Panc1 (cell line): Measurements from ENCODE around the gene THAP4. TPM values are rescaled to one million over a fixed set of nuclear protein-coding genes. Genes with fewer than 3 reads are reported as not detected.

Experiments
- ATAC-seq: fragments of 200-7000 bp; cut with Tn5 transposase; 2 replicates; pipeline ENCODE4 v1.9.1; 2020; ENCODE audit warnings: mild to moderate bottlenecking, moderate library complexity
- BruUV-seq: library from RNA; stranded (reverse); fragments of 400-500 nt; replicated peaks from 2 replicates; lab custom pipeline; 2021; lab: Mats Ljungman, UMichigan
- CTCF ChIA-PET: fragments of 300-600 bp; sonication (Branson Sonifier 250); formaldehyde crosslinking; loops from one replicate; lab custom pipeline; 2022; ENCODE audit warnings: antibody characterized with exemption; lab: Charles Lee
- POLR2A ChIA-PET: fragments of 300-600 bp; sonication (Branson Sonifier 250); formaldehyde crosslinking; loops from one replicate; lab custom pipeline; 2022; ENCODE audit warnings: antibody characterized with exemption; lab: Charles Lee
- DNase-seq: peaks from one replicate; pipeline ENCODE4 v3.0.0-alpha.2; 2010; ENCODE audit warnings: low read depth, low spot score
- H3K27ac ChIP-seq: 2 replicates; pipeline ENCODE4 v1.5.1; 2011; ENCODE audit warnings: mild to moderate bottlenecking, low read length, inconsistent platforms
- H3K27me3 ChIP-seq: fragments of 200-500 bp; sonication (Bioruptor generic); 2 replicates; pipeline ENCODE4 v1.6.0; 2014; ENCODE audit warnings: low read length, inconsistent platforms; ENCODE audit not compliant: control insufficient read depth, insufficient read depth
- H3K36me3 ChIP-seq: fragments of 200-500 bp; sonication (Bioruptor generic); 2 replicates; pipeline ENCODE4 v1.5.1; 2014; ENCODE audit warnings: inconsistent platforms, mild to moderate bottlenecking, low read length, moderate library complexity; ENCODE audit not compliant: control insufficient read depth, insufficient read depth
- H3K4me1 ChIP-seq: 2 replicates; pipeline ENCODE4 v1.5.1; 2011; ENCODE audit warnings: inconsistent platforms, mild to moderate bottlenecking, low read length, moderate library complexity; ENCODE audit not compliant: control insufficient read depth, insufficient read depth
- H3K4me3 ChIP-seq, 2 experiments: 2 replicates each; pipeline ENCODE4 v1.5.1; 2011 to 2012; ENCODE audit warnings: low read depth in 2 of 2, low read length in 2 of 2, mild to moderate bottlenecking in 2 of 2, inconsistent platforms in 1 of 2, moderate library complexity in 1 of 2
- H3K9me3 ChIP-seq: fragments of 200-500 bp; sonication (Bioruptor generic); 2 replicates; pipeline ENCODE4 v1.5.1; 2014; ENCODE audit warnings: low read depth, mild to moderate bottlenecking, inconsistent platforms, low read length, moderate library complexity; ENCODE audit not compliant: control insufficient read depth, insufficient read depth
- CTCF ChIP-seq: fragments of 450-650 bp; IDR thresholded peaks from 2 replicates; pipeline ENCODE4 v1.5.1; 2017; ENCODE audit warnings: mild to moderate bottlenecking
- POLR2AphosphoS5 ChIP-seq: IDR thresholded peaks from 2 replicates; pipeline ENCODE4 v1.6.1; 2012; ENCODE audit warnings: mild to moderate bottlenecking, low read depth, low read length, moderate library complexity
- SIN3A ChIP-seq: IDR thresholded peaks from 2 replicates; pipeline ENCODE4 v1.6.1; 2012; ENCODE audit warnings: low read depth, mild to moderate bottlenecking, low read length, moderate library complexity, borderline replicate concordance; ENCODE audit not compliant: insufficient read depth
- TCF7L2 ChIP-seq: IDR thresholded peaks from 2 replicates; pipeline ENCODE4 v1.6.1; 2011; ENCODE audit warnings: mild to moderate bottlenecking, low read depth, low read length, inconsistent platforms
- in situ Hi-C: cut with HindIII; loops from 2 replicates; pipeline ENCODE4 v1.10.0; 2016; ENCODE audit warnings: low sequenced_read_pairs, low pct_unique_long_range_greater_than_20kb
- intact Hi-C: fragments of 100-400 bp; cut with micrococcal nuclease; formaldehyde crosslinking; loops from one replicate; pipeline ENCODE4 v1.10.0; 2022; ENCODE audit not compliant: unreplicated experiment
- total RNA-seq: library from RNA; stranded (reverse); gene quantifications from one replicate; pipeline ENCODE4 v1.2.1, GENCODE V29; 2021; ENCODE audit not compliant: unreplicated experiment
- TF ChIP-seq, protein P1 (sequence below), 2 experiments: IDR thresholded peaks; 2 replicates each; pipeline ENCODE4 v1.6.1; 2011 to 2012; ENCODE audit warnings: low read depth in 2 of 2, control low read depth in 1 of 2, low read length in 1 of 2, mild to moderate bottlenecking in 1 of 2, moderate library complexity in 1 of 2; ENCODE audit not compliant: insufficient read depth in 1 of 2

Gene THAP4
- total RNA-seq, 1 experiment from 2014 or later: 77.9 TPM

DNA sequence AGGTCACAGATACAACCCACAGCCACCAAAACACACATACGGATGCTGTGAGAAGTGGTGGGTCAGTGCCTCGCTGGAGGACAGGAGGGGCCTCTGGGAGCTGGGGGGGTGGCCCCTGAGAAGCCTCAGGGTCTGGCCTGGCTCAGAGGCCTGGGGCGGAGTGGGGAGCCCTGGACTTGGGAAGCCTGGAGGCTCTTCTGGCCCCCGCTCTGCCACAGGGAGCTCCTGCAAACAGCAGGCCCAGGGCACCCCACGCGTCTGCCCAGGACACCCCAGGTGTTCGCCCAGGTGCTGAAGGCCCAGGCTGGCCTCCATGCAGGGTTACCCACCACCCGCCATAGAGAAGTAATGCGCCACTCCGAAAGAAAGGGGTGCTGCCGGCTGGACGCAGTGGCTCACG is 25.9 kb downstream of the THAP4 start:
- in situ Hi-C loops: no loop called here
- Histone ChIP-seq H3K9me3 (no peaks in the 10 kb centered on the region), H3K27ac (peak overlapping the region; percentile 91), H3K4me3 (peak overlapping the region; percentile 55 to 67), H3K4me1 (peaks cover 5% of the 10 kb centered on the region; the same call in 1 of the 2 replicates), H3K27me3 (no peaks in the 10 kb centered on the region), H3K36me3 (no peaks in the 10 kb centered on the region; the same call in none of the 2 replicates)
- ChIA-PET CTCF (no interaction called here), POLR2A (no interaction called here)
- BruUV-seq: no TSS peak
- DNase-seq (no peak), ATAC-seq (no peak)
- TF ChIP-seq TCF7L2: no peak
- TF ChIP-seq SIN3A: no peak
- TF ChIP-seq, protein P1, sequence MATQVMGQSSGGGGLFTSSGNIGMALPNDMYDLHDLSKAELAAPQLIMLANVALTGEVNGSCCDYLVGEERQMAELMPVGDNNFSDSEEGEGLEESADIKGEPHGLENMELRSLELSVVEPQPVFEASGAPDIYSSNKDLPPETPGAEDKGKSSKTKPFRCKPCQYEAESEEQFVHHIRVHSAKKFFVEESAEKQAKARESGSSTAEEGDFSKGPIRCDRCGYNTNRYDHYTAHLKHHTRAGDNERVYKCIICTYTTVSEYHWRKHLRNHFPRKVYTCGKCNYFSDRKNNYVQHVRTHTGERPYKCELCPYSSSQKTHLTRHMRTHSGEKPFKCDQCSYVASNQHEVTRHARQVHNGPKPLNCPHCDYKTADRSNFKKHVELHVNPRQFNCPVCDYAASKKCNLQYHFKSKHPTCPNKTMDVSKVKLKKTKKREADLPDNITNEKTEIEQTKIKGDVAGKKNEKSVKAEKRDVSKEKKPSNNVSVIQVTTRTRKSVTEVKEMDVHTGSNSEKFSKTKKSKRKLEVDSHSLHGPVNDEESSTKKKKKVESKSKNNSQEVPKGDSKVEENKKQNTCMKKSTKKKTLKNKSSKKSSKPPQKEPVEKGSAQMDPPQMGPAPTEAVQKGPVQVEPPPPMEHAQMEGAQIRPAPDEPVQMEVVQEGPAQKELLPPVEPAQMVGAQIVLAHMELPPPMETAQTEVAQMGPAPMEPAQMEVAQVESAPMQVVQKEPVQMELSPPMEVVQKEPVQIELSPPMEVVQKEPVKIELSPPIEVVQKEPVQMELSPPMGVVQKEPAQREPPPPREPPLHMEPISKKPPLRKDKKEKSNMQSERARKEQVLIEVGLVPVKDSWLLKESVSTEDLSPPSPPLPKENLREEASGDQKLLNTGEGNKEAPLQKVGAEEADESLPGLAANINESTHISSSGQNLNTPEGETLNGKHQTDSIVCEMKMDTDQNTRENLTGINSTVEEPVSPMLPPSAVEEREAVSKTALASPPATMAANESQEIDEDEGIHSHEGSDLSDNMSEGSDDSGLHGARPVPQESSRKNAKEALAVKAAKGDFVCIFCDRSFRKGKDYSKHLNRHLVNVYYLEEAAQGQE (IDR thresholded peaks at IDR 0.05; ENCODE audit: insufficient read depth in 1 of 2, low read depth in 2 of 2, low read length in 1 of 2): no peak
- TF ChIP-seq CTCF: no peak
- no peak for TF ChIP-seq POLR2AphosphoS5
- intact Hi-C loops: no loop called here

- POLR2A ChIA-PET: interaction anchor here (0.5 kb wide), 1 partner anchor 40 kb away, joined by 5 read pairs; no protein-coding TSS in a partner anchor
- peak; percentile 99 for ATAC-seq
- CTCF ChIA-PET: no interaction called here
- no peak for DNase-seq
- Histone ChIP-seq H3K36me3 (peaks cover 4% of the 10 kb centered on the region), H3K4me3 (peak overlapping the region; percentile 55 to 67), H3K9me3 (no peaks in the 10 kb centered on the region), H3K27ac (peak overlapping the region; percentile 91), H3K4me1 (peaks cover 5% of the 10 kb centered on the region; the same call in 1 of the 2 replicates), H3K27me3 (no peaks in the 10 kb centered on the region)
- BruUV-seq: no TSS peak
- in situ Hi-C loops (no loop called here), intact Hi-C loops (no loop called here)
- peak; percentile 90 for TF ChIP-seq CTCF
- no peak for TF ChIP-seq TCF7L2
Observed at GRCh38 chr2:241609859-241610793, 26.8 kb downstream of the THAP4 start.
